Measurements from ENCODE around the gene USP6. TPM values are rescaled to one million over a fixed set of nuclear protein-coding genes. Genes with fewer than 3 reads are reported as not detected.

The USP6 gene
- total and polyA plus RNA-seq, 2 of the 13 experiments (the other 11 are each of a cell fraction or from before 2014, with no cell fraction given): 0.04 TPM; not detected in 1

- TF ChIP-seq ZNF275 (CRISPR knock-in tag; IDR thresholded peaks at IDR 0.05; ENCODE audit: borderline replicate concordance) (0 out of 2 replicates have a peak, but pooled peaks have one; percentile 51), ZNF446 (CRISPR knock-in tag; IDR thresholded peaks at IDR 0.05) (no peak), CENPT (CRISPR knock-in tag; IDR thresholded peaks at IDR 0.05; ENCODE audit: low read depth) (peak; percentile 84), KLF6 (CRISPR knock-in tag; IDR thresholded peaks at IDR 0.05) (0 out of 2 replicates have a peak, but pooled peaks have one; percentile 47), CREB3 (CRISPR knock-in tag; IDR thresholded peaks at IDR 0.05) (peak; percentile 83; the same call in 1 of the 2 replicates), KLF12 (CRISPR knock-in tag; IDR thresholded peaks at IDR 0.05; ENCODE audit: borderline replicate concordance) (peak; percentile 75; the same call in 1 of the 2 replicates), ZNF276 (CRISPR knock-in tag; IDR thresholded peaks at IDR 0.05; ENCODE audit: low read depth) (no peak), IRF9 (CRISPR knock-in tag; IDR thresholded peaks at IDR 0.05; ENCODE audit: borderline replicate concordance) (peak; percentile 85), CCAR2 (optimal IDR thresholded peaks at IDR 0.05; ENCODE audit: low read depth, low read length) (no peak), ATM (IDR thresholded peaks at IDR 0.05; ENCODE audit: borderline replicate concordance) (no peak), ZBTB14 (CRISPR knock-in tag; IDR thresholded peaks at IDR 0.05) (peak; percentile 88), MTA3 (CRISPR knock-in tag; IDR thresholded peaks at IDR 0.05) (no peak), E2F5 (CRISPR knock-in tag; conservative IDR thresholded peaks at IDR 0.05) (peak; percentile 79; the same call in 1 of the 2 replicates), KMT2B (CRISPR knock-in tag; IDR thresholded peaks at IDR 0.05) (peak; percentile 68; the same call in 1 of the 2 replicates), ZNF414 (CRISPR knock-in tag; IDR thresholded peaks at IDR 0.05) (no peak), YEATS4 (CRISPR knock-in tag; IDR thresholded peaks at IDR 0.05; ENCODE audit: borderline replicate concordance) (peak; percentile 95), ZNF136 (CRISPR knock-in tag; IDR thresholded peaks at IDR 0.05; ENCODE audit: low read depth) (no peak), FOXP1 (IDR thresholded peaks at IDR 0.05) (no peak), FOXP1 (CRISPR knock-in tag; IDR thresholded peaks at IDR 0.05) (no peak)
These were observed 4.2 kb upstream of the USP6 start, which contains the start of gene ZNF232 (continued) for GRCh38 chr17:5111402-5112204.

Data from HepG2 (cell line).